Keratinocyte (primary cell): ENCODE data around the gene THBD. TPM values are rescaled to one million over a fixed set of nuclear protein-coding genes. Genes with fewer than 3 reads are reported as not detected.

Experiments used
- DNase-seq: peaks from one replicate; pipeline ENCODE4 v3.0.0-alpha.2; 2011; ENCODE audit warnings: low read depth, missing footprints, low spot score
- FAIRE-seq: peaks from 2 replicates; lab custom pipeline; 2011; peaks lifted over from hg19 to GRCh38; lab: Jason Lieb, UNC
- H2AFZ ChIP-seq: 2 replicates; pipeline ENCODE4 v1.6.0; 2012; ENCODE audit warnings: low read length, control low read depth, inconsistent platforms; ENCODE audit not compliant: control insufficient read depth
- H3K27ac ChIP-seq: 2 replicates; pipeline ENCODE4 v1.5.1; 2011; ENCODE audit warnings: low read length; ENCODE audit not compliant: control insufficient read depth, insufficient read depth
- H3K27me3 ChIP-seq: 3 replicates; pipeline ENCODE4 v1.6.0; 2011; ENCODE audit warnings: low read length; ENCODE audit not compliant: control insufficient read depth, insufficient read depth; ENCODE audit errors: extremely low read depth
- H3K36me3 ChIP-seq, 2 experiments: 2 replicates in 1 of 2; 3 replicates in 1 of 2; pipeline ENCODE4 v1.5.1; 2011; ENCODE audit warnings: low read length in 2 of 2, mild to moderate bottlenecking in 1 of 2; ENCODE audit not compliant: control insufficient read depth in 2 of 2, insufficient read depth in 2 of 2; ENCODE audit errors: extremely low read depth in 1 of 2
- H3K4me1 ChIP-seq: 3 replicates; pipeline ENCODE4 v1.5.1; 2011; ENCODE audit warnings: low read length; ENCODE audit not compliant: control insufficient read depth, insufficient read depth; ENCODE audit errors: extremely low read depth
- H3K4me2 ChIP-seq: 3 replicates; pipeline ENCODE4 v1.6.0; 2011; ENCODE audit warnings: low read depth, low read length; ENCODE audit not compliant: control insufficient read depth, insufficient read depth; ENCODE audit errors: extremely low read depth
- H3K4me3 ChIP-seq, 3 experiments: fragments of 200-600 bp in 1 of 3; sonication (generic) in 1 of 3; 2 replicates in 2 of 3; 3 replicates in 1 of 3; pipeline ENCODE4 v1.5.1; 2011 to 2016; ENCODE audit warnings: low read length in 3 of 3, mild to moderate bottlenecking in 3 of 3, control low read depth in 2 of 3, inconsistent platforms in 1 of 3, low read depth in 1 of 3, mixed read lengths in 1 of 3, mixed run types in 1 of 3, moderate library complexity in 1 of 3; ENCODE audit not compliant: control insufficient read depth in 2 of 3, insufficient read depth in 2 of 3; ENCODE audit errors: extremely low read depth in 1 of 3
- H3K79me2 ChIP-seq: 2 replicates; pipeline ENCODE4 v1.6.0; 2012; ENCODE audit warnings: low read length; ENCODE audit not compliant: control insufficient read depth, insufficient read depth
- H3K9ac ChIP-seq: 3 replicates; pipeline ENCODE4 v1.6.0; 2011; ENCODE audit warnings: low read length; ENCODE audit not compliant: control insufficient read depth, insufficient read depth; ENCODE audit errors: extremely low read depth
- H3K9me1 ChIP-seq: 3 replicates; pipeline ENCODE4 v1.6.0; 2011; ENCODE audit warnings: low read length; ENCODE audit not compliant: control insufficient read depth, insufficient read depth; ENCODE audit errors: extremely low read depth
- H3K9me3 ChIP-seq: 2 replicates; pipeline ENCODE4 v1.5.1; 2012; ENCODE audit warnings: low read depth, low read length; ENCODE audit not compliant: control insufficient read depth
- H4K20me1 ChIP-seq: 3 replicates; pipeline ENCODE4 v1.6.0; 2011; ENCODE audit warnings: low read length; ENCODE audit not compliant: control insufficient read depth, insufficient read depth; ENCODE audit errors: extremely low read depth
- CTCF ChIP-seq, 3 experiments: IDR thresholded peaks in 1 of 3; conservative IDR thresholded peaks in 1 of 3; optimal IDR thresholded peaks in 1 of 3; 2 replicates in 2 of 3; 3 replicates in 1 of 3; pipeline versions ENCODE3 to v1.5.1; 2011; ENCODE audit warnings: low read length in 3 of 3, mild to moderate bottlenecking in 3 of 3, moderate library complexity in 2 of 3, control low read depth in 1 of 3, inconsistent platforms in 1 of 3; ENCODE audit not compliant: insufficient read depth in 2 of 3; ENCODE audit errors: extremely low read depth in 1 of 3
- EZH2 ChIP-seq: IDR thresholded peaks from one replicate; pipeline ENCODE4 v1.6.1; 2012; ENCODE audit warnings: inconsistent platforms, mild to moderate bottlenecking, low read length, moderate library complexity
- dilution Hi-C: fragments of 300-500 bp; cut with MboI; formaldehyde crosslinking; loops from one replicate; pipeline ENCODE4 v1.7.0; 2020; ENCODE audit warnings: low sequenced_read_pairs; ENCODE audit not compliant: extremely low pct_ligation_motif_present
- polyA plus RNA-seq, 5 experiments: library from polyadenylated mRNA; depleted of rRNA in 3 of 5; stranded (reverse) in 3 of 5; stranded (forward) in 1 of 5; unstranded in 1 of 5; fragments of >200 nt; gene quantifications; 1 replicate in 1 of 5; 2 replicates in 3 of 5; 3 replicates in 1 of 5; pipeline versions ENCODE4 v1.2.1 to v1.2.3, GENCODE V29; 2011 to 2012; ENCODE audit warnings: missing spikeins in 2 of 5, low read depth in 1 of 5, low replicate concordance in 1 of 5

Gene THBD
- polyA plus RNA-seq, 1 donor (not counting 4 experiments of a cell fraction or from before 2014, with no cell fraction given): 4.7 TPM

GRCh38 chr20:23024701-23025100 lies 24.8 kb downstream of the THBD start:
- no peak for TF ChIP-seq CTCF (optimal IDR thresholded peaks at IDR 0.05 in 1 of 3, IDR thresholded peaks at IDR 0.05 in 1 of 3, conservative IDR thresholded peaks at IDR 0.05 in 1 of 3; ENCODE audit: extremely low read depth in 1 of 3, insufficient read depth in 2 of 3, low read length in 3 of 3)
- TF ChIP-seq EZH2: no peak
- Histone ChIP-seq H3K9me1 (no peaks in the 10 kb centered on the region), H2AFZ (no peak overlapping the region), H3K27ac (no peak overlapping the region), H3K27me3 (peaks cover 6% of the 10 kb centered on the region), H3K9me3 (no peaks in the 10 kb centered on the region), H3K4me1 (no peaks in the 10 kb centered on the region), H3K36me3 (no peaks in the 10 kb centered on the region), H3K4me3 (no peak overlapping the region), H4K20me1 (no peaks in the 10 kb centered on the region), H3K9ac (no peak overlapping the region), H3K4me2 (no peak overlapping the region), H3K79me2 (no peaks in the 10 kb centered on the region)
- DNase-seq (no peak), FAIRE-seq (no peak)
- dilution Hi-C loops: loop anchor here (25.0 kb wide), 1 partner anchor 163 kb away; no protein-coding TSS in a partner anchor

GRCh38 chr20:23023621-23024177 lies 25.8 kb downstream of the THBD start:
- no peaks in the 10 kb centered on the region for H3K4me1 ChIP-seq
- H2AFZ ChIP-seq: no peak overlapping the region
- H3K4me3 ChIP-seq: no peak overlapping the region
- no peaks in the 10 kb centered on the region for H3K36me3 ChIP-seq
- H3K27me3 ChIP-seq: no peaks in the 10 kb centered on the region
- H3K9me3 ChIP-seq: no peaks in the 10 kb centered on the region
- H4K20me1 ChIP-seq: no peaks in the 10 kb centered on the region
- no peak overlapping the region for H3K9ac ChIP-seq
- FAIRE-seq: no peak
- H3K27ac ChIP-seq: no peak overlapping the region
- DNase-seq: no peak
- dilution Hi-C loops: no loop called here
- H3K4me2 ChIP-seq: no peak overlapping the region
- H3K79me2 ChIP-seq: no peaks in the 10 kb centered on the region
- TF ChIP-seq CTCF (optimal IDR thresholded peaks at IDR 0.05 in 1 of 3, IDR thresholded peaks at IDR 0.05 in 1 of 3, conservative IDR thresholded peaks at IDR 0.05 in 1 of 3; ENCODE audit: extremely low read depth in 1 of 3, insufficient read depth in 2 of 3, low read length in 3 of 3): no peak
- TF ChIP-seq EZH2: no peak
- no peaks in the 10 kb centered on the region for H3K9me1 ChIP-seq
